Subcutaneous adipose tissue (tissue), 4 donors: ENCODE measurements around the gene NLRP14. TPM values are rescaled to one million over a fixed set of nuclear protein-coding genes. Genes with fewer than 3 reads are reported as not detected.

Source experiments
- total RNA-seq, 4 donors: library from RNA; depleted of rRNA; stranded (reverse); fragments of >200 nt; gene quantifications; one replicate each; pipeline ENCODE4 v1.1.0, GENCODE V29; 2016
- TF ChIP-seq, protein P1 (sequence below): fragments of 450-650 bp; IDR thresholded peaks from one replicate; pipeline ENCODE4 v1.5.1; 2016; ENCODE audit warnings: low read depth, mild to moderate bottlenecking, control low read depth, antibody characterized with exemption, moderate library complexity

NLRP14 gene
- total RNA-seq, 4 donors from 2014 or later, result 0.19 TPM; not detected in 3

DNA sequence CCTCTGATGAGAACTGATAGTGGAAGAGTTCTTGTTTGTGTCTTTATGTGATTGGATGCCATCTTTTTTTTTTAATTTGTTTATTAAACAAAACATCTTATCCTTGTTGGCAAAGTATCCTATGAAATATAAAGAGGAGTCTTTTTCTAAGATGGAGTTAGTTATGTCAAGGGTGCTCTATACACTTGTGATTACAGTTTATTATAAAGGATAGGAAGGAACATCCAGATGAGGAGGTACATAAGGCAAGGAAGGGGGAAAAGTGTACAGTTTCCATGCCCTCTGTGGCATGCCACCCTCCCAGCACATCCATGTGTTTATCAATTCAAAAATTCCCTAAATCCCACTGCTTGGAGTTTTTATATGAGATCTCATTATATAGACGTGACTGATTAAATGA is 61.2 kb downstream of the NLRP14 start:
- TF ChIP-seq, protein P1, sequence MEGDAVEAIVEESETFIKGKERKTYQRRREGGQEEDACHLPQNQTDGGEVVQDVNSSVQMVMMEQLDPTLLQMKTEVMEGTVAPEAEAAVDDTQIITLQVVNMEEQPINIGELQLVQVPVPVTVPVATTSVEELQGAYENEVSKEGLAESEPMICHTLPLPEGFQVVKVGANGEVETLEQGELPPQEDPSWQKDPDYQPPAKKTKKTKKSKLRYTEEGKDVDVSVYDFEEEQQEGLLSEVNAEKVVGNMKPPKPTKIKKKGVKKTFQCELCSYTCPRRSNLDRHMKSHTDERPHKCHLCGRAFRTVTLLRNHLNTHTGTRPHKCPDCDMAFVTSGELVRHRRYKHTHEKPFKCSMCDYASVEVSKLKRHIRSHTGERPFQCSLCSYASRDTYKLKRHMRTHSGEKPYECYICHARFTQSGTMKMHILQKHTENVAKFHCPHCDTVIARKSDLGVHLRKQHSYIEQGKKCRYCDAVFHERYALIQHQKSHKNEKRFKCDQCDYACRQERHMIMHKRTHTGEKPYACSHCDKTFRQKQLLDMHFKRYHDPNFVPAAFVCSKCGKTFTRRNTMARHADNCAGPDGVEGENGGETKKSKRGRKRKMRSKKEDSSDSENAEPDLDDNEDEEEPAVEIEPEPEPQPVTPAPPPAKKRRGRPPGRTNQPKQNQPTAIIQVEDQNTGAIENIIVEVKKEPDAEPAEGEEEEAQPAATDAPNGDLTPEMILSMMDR, result no peak

- TF ChIP-seq, protein P1, result no peak
Measured at GRCh38 chr11:7088921-7089320, 68.6 kb downstream of the NLRP14 start, which contains the start of gene RBMXL2. TSS of gene RBMXL2 (plus strand) at chr11:7088998. CDS start at chr11:7089121, 123 bp downstream.

GRCh38 chr11:7089328-7090251 is 69.3 kb downstream of the NLRP14 start:
- TF ChIP-seq, protein P1, result no peak

- TF ChIP-seq, protein P1, result no peak
Measured at GRCh38 chr11:7098235-7098832, 78.1 kb downstream of the NLRP14 start.

- TF ChIP-seq, protein P1, result no peak
Measured at GRCh38 chr11:7115780-7116179, 95.5 kb downstream of the NLRP14 start.

- TF ChIP-seq, protein P1, result no peak
Measured at GRCh38 chr11:7116370-7116769, 96.1 kb downstream of the NLRP14 start.

Other genes starting within 250 kb of the NLRP14 start
- gene OR2AG2, start 248.5 kb upstream of the NLRP14 start, total RNA-seq, result under 1 TPM in 2 of 4 donors, not detected in 2; 0.17 to 0.33 TPM
- not detected for gene OR2AG1, start 237.5 kb upstream of the NLRP14 start, total RNA-seq
- gene OR6A2, start 220.8 kb upstream of the NLRP14 start, total RNA-seq, result under 1 TPM in 3 of 4 donors, not detected in 1; 0.22 to 0.34 (median 0.33) TPM
- gene OR10A5, start 174.8 kb upstream of the NLRP14 start, total RNA-seq, result not detected
- not detected for gene OR10A2, start 157.4 kb upstream of the NLRP14 start, total RNA-seq
- gene OR10A4, start 143.9 kb upstream of the NLRP14 start, total RNA-seq, result not detected
- not detected for gene OR2D2, start 128.0 kb upstream of the NLRP14 start, total RNA-seq
- not detected for gene OR2D3, start 99.5 kb upstream of the NLRP14 start, total RNA-seq
- 1 to 10 TPM in 1 of 4 donors, under 1 TPM in 2, not detected in 1; 0.65 to 1.7 (median 0.66) TPM for gene ZNF215, start 94.1 kb upstream of the NLRP14 start, total RNA-seq
- 1 to 10 TPM in 3 of 4 donors, under 1 TPM in 1; 0.57 to 2.0 (median 1.3) TPM for gene ZNF214, start 133 bp upstream of the NLRP14 start, total RNA-seq
- not detected for gene RBMXL2, start 68.5 kb downstream of the NLRP14 start, total RNA-seq
- not detected for gene SYT9, start 231.4 kb downstream of the NLRP14 start, total RNA-seq